GM18868 (cell line): ENCODE measurements around the gene MUC20.
"Not testable (repeated sequence)": the region's sequence is repeated elsewhere in the genome, so short reads cannot be mapped to it uniquely, and the experiment has no call there.

Experiments used
- ATAC-seq: cut with Tn5 transposase; IDR thresholded peaks from one replicate; pipeline ENCODE4 v1.9.1; 2021; ENCODE audit warnings: mild to moderate bottlenecking, moderate library complexity; ENCODE audit not compliant: unreplicated experiment

MUC20 gene

DNA sequence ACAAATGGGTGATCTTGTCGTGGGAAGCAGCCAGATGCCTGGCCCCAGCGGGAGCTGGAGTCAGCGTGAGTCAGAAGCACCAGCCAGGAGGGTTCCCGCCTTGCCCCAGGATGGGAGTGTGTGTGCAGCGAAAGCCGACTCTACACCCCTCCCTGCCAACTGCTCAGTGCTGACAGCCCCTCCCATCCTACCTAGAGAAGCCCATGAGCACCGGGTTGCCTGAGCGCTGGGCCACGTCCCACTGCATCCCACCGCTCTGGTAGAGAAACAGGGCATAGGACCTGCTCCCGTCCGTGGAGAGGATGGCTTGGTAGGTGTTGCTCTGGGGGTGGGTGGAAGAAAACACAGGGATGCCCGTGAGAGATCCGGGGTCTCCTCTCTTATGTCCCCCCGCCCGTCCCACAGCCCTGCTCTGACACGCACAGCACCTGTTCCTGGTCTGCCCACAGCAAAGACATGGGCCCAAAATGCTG is 48.1 kb downstream of the MUC20 start:
- ATAC-seq: no peak

DNA sequence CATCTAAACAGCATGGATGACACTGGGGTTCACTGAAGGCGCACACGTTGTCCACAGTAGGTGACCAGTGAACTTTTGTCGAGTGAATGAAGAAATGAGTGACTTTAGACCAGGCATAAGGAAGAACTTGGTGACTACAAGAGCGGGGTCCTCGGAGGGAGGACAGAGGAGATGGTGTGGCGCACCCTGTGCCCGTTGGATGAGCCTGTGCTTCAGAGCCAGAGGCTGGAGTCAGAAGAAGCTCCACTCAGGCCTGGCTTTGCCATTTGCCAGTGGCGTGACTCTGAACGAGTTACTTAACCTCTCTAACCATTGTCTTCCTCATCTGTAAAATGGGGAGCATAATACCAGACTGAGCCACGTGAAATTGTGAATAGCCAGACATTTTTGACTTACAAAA is 48.8 kb downstream of the MUC20 start:
- no peak for ATAC-seq

- no peak for ATAC-seq
These were observed 49.5 kb downstream of the MUC20 start for GRCh38 chr3:195770081-195770840.

GRCh38 chr3:195770841-195771645 is 50.3 kb downstream of the MUC20 start:
- ATAC-seq: not testable (repeated sequence)

DNA sequence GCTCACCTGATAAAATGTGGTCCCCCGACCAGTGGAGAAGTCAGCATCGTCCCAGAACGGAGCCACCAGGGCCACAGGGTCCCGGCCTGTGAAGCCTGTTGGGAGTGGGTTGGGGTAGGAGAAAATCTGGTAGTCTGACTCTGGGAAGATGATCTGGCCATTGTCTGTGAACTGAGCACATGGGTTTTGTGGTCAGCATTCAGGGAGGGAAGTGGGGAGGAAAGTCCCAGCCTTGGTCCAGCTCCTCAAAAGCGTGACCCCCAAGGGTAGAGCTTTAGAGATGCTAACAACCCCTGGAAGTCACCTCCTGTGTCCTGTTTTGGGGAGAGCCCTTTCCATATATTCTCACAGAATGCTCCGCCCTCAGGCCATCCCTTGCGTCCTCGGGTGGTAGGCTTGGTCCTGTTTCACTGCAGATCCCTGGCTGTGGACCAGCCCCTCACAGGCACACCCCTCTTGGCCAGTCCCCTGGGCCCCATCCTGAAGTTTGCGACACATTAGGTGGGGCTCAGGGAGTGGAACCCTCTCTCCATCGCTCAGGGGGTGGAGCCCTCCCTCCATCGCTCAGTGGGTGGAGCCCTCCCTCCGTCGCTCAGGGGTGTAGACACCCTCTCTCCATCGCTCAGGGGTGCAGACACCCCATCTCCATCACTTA is 51.0 kb downstream of the MUC20 start:
- no peak for ATAC-seq

GRCh38 chr3:195773956-195774537 is 53.3 kb downstream of the MUC20 start:
- no peak for ATAC-seq

DNA sequence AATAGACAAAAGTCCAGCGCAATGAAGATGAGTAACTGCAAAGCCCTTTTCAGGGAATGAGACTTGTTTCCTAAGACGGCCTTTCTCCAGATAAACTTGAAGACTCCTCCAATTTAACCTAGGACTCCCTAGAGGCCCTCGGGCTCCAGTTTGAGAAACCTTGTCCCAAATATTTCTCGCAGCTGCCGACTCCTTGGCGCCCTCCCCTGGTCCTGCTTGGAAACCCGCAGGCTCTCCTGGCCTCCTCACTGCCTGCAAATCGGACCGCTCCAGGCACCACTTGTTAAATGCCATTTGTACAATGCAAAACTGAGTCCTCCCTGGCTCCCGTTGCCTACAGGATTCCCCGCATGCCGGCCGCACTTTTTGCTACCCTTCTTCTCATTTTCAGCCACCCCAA is 54.1 kb downstream of the MUC20 start:
- no peak for ATAC-seq

DNA sequence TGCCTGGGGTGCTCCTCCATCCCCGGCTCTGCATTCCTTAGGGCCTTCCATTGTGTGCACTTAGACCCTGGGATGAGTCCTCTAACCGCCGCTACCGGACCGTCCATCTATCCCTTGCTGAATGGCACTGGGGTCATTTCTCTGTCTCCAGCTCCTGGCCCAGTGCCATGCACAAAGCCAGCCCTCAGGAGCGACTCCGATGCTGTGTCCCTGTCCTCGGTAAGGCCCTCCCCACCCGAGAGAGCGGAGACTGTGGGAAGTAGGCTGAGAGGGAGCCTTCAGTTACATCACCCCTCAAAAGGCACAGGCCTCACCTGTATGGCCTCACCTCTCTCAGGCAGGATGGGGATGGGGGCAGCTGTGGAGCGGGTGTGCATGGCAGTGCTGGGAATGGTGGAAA is 57.2 kb downstream of the MUC20 start:
- no peak for ATAC-seq

DNA sequence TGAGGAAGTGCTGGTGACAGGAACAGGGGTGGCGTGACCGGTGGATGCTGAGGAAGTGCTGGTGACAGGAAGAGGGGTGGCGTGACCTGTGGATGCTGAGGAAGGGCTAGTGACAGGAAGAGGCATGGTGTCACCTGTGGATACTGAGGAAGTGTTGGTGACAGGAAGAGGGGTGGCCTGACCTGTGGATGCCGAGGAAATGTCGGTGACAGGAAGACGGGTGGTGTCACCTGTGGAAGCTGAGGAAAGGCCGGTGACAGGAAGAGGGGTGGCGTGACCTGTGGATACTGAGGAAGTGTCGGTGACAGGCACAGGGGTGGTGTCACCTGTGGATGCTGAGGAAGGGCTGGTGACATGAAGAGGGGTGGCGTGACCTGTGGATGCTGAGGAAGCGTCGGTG is 60.5 kb downstream of the MUC20 start:
- not testable (repeated sequence) for ATAC-seq
